ENCODE data around the gene MGAT5B.

- no peak for TF ChIP-seq CTCF (IDR thresholded peaks at IDR 0.05 in 8 of 11, conservative IDR thresholded peaks at IDR 0.05 in 3 of 11)
- no peak for TF ChIP-seq POLR2A (IDR thresholded peaks at IDR 0.05)
Measured at GRCh38 chr17:76880971-76881370, 12.8 kb downstream of the MGAT5B start.
